MCF 10A (cell line): ENCODE data around the gene PCDHB1. TPM values are rescaled to one million over a fixed set of nuclear protein-coding genes. Genes with fewer than 3 reads are reported as not detected.
"Not testable (repeated sequence)": the region's sequence is repeated elsewhere in the genome, so short reads cannot be mapped to it uniquely, and the experiment has no call there.

Source experiments
- BruUV-seq: library from RNA; stranded (reverse); fragments of 400-500 nt; replicated peaks from 2 replicates; lab custom pipeline; 2021; lab: Mats Ljungman, UMichigan
- CTCF ChIA-PET: fragments of 300-600 bp; sonication (Branson Sonifier 250); formaldehyde crosslinking; extraction: SDS; loops from one replicate; lab custom pipeline; 2021; ENCODE audit warnings: antibody characterized with exemption, inconsistent platforms; lab: Yijun Ruan, JAX
- POLR2A ChIA-PET: fragments of 300-600, 350-650 bp; sonication (Branson Sonifier 250); formaldehyde crosslinking; extraction: SDS; loops from one replicate; lab custom pipeline; 2020; ENCODE audit warnings: antibody characterized with exemption, inconsistent platforms; lab: Yijun Ruan, JAX
- DNase-seq: peaks from one replicate; pipeline ENCODE4 v3.0.0-alpha.2; 2018; ENCODE audit not compliant: unreplicated experiment
- H3K27ac Mint-ChIP-seq: one replicate; pipeline ENCODE4 v1.8.0; 2022; ENCODE audit warnings: mild to moderate bottlenecking, low read depth, mixed read lengths; ENCODE audit not compliant: unreplicated experiment
- H3K27me3 Mint-ChIP-seq: one replicate; pipeline ENCODE4 v1.8.0; 2022; ENCODE audit warnings: mixed read lengths; ENCODE audit not compliant: insufficient read depth, unreplicated experiment
- H3K36me3 Mint-ChIP-seq: one replicate; pipeline ENCODE4 v1.8.0; 2022; ENCODE audit warnings: mild to moderate bottlenecking, moderate library complexity, mixed read lengths; ENCODE audit not compliant: insufficient read depth, unreplicated experiment
- H3K4me1 Mint-ChIP-seq: one replicate; pipeline ENCODE4 v1.8.0; 2022; ENCODE audit warnings: mixed read lengths; ENCODE audit not compliant: insufficient read depth, unreplicated experiment
- H3K4me3 Mint-ChIP-seq: one replicate; pipeline ENCODE4 v1.8.0; 2022; ENCODE audit warnings: mild to moderate bottlenecking, moderate library complexity, mixed read lengths; ENCODE audit not compliant: unreplicated experiment
- H3K9me3 Mint-ChIP-seq: one replicate; pipeline ENCODE4 v1.8.0; 2022; ENCODE audit warnings: mixed read lengths; ENCODE audit not compliant: unreplicated experiment
- intact Hi-C: fragments of 100-400 bp; cut with micrococcal nuclease; formaldehyde crosslinking; loops from 2 replicates; pipeline ENCODE4 v1.14.1; 2022
- total RNA-seq: library from RNA; stranded (reverse); gene quantifications from 2 replicates; pipeline ENCODE4 v1.2.3, GENCODE V29; 2022
- TF ChIP-seq, protein P1 (sequence below): fragments of 200-600 bp; IDR thresholded peaks from one replicate; pipeline ENCODE4 v1.8.0; 2022; ENCODE audit warnings: antibody characterized with exemption, mild to moderate bottlenecking; ENCODE audit not compliant: unreplicated experiment

The PCDHB1 gene
- total RNA-seq, 1 experiment from 2014 or later: not detected

DNA sequence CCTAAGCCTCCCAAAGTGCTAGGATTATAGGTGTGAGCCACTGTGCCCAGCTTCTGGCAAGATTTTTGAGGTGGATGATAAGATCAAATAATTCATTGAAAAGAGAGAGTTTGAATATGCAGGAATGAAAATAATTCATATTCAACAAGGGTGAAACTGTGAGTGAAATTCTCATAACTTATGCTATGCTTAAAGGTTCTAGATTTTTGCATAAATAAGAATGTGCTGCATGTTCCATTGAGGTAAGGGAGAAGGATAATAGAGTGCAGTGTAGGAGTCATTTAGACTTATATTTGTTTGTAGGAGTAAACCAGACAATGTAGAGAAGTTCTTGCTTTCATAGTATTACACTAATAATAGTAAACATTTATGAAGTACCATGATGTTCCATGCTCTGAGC, 31.1 kb downstream of the PCDHB1 start:
- ChIA-PET CTCF (interaction anchor here (0.7 to 1.0 kb wide), 3 partner anchors 33 to 140 kb away, joined by 3 to 4 read pairs (median 3); partner anchors contain the start of gene PCDHB14), POLR2A (no interaction called here)
- no peaks in the 10 kb centered on the region for H3K36me3 Mint-ChIP-seq
- H3K4me3 Mint-ChIP-seq: no peak overlapping the region
- BruUV-seq: no TSS peak
- TF ChIP-seq, protein P1, sequence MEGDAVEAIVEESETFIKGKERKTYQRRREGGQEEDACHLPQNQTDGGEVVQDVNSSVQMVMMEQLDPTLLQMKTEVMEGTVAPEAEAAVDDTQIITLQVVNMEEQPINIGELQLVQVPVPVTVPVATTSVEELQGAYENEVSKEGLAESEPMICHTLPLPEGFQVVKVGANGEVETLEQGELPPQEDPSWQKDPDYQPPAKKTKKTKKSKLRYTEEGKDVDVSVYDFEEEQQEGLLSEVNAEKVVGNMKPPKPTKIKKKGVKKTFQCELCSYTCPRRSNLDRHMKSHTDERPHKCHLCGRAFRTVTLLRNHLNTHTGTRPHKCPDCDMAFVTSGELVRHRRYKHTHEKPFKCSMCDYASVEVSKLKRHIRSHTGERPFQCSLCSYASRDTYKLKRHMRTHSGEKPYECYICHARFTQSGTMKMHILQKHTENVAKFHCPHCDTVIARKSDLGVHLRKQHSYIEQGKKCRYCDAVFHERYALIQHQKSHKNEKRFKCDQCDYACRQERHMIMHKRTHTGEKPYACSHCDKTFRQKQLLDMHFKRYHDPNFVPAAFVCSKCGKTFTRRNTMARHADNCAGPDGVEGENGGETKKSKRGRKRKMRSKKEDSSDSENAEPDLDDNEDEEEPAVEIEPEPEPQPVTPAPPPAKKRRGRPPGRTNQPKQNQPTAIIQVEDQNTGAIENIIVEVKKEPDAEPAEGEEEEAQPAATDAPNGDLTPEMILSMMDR: no peak
- H3K27me3 Mint-ChIP-seq: no peaks in the 10 kb centered on the region
- peaks cover 7% of the 10 kb centered on the region for H3K4me1 Mint-ChIP-seq
- H3K9me3 Mint-ChIP-seq: no peaks in the 10 kb centered on the region
- H3K27ac Mint-ChIP-seq: no peak overlapping the region
- no peak for DNase-seq
- intact Hi-C loops: loop anchor here (10.0 kb wide), 1 partner anchor 333 kb away; the partner anchor contains the start of genes PCDHGA10 and PCDHGB7

GRCh38 chr5:141084487-141084989, 33.4 kb downstream of the PCDHB1 start:
- DNase-seq: peak; percentile 49

GRCh38 chr5:141094481-141095262, 43.5 kb downstream of the PCDHB1 start, which contains the start of gene PCDHB2:
TSS of gene PCDHB2 (plus strand) at chr5:141094615. CDS start at chr5:141094791, 176 bp downstream.
- DNase-seq: peak; percentile 70
- no peaks in the 10 kb centered on the region for H3K27me3 Mint-ChIP-seq
- H3K4me1 Mint-ChIP-seq: no peaks in the 10 kb centered on the region
- H3K36me3 Mint-ChIP-seq: no peaks in the 10 kb centered on the region
- H3K4me3 Mint-ChIP-seq: peak within 1 kb of the TSS; percentile 74
- BruUV-seq: TSS peak; percentile 58
- TF ChIP-seq, protein P1: peak; percentile 58
- H3K9me3 Mint-ChIP-seq: peaks cover 24% of the 10 kb centered on the region
- peak within 1 kb of the TSS; percentile 89 for H3K27ac Mint-ChIP-seq
- ChIA-PET CTCF (interaction anchor here (0.6 to 1.9 kb wide), 5 partner anchors 11 to 469 kb away, joined by 3 to 10 read pairs (median 4); partner anchors contain the start of gene PCDHA11), POLR2A (no interaction called here)
- intact Hi-C loops: loop anchor here (2.0 kb wide), 1 partner anchor 466 kb away; no protein-coding TSS in a partner anchor

More at GRCh38 chr5:141084487-141084989, 33.4 kb downstream of the PCDHB1 start:
- Mint-ChIP-seq H3K27me3 (no peaks in the 10 kb centered on the region), H3K9me3 (no peaks in the 10 kb centered on the region), H3K4me1 (peaks cover 7% of the 10 kb centered on the region), H3K27ac (peak overlapping the region; percentile 84), H3K4me3 (peak overlapping the region; percentile 87), H3K36me3 (no peaks in the 10 kb centered on the region)
- ChIA-PET POLR2A (interaction anchor here (0.6 to 1.0 kb wide), 3 partner anchors 195 to 1284 kb away, joined by 3 to 4 read pairs (median 3); no protein-coding TSS in a partner anchor), CTCF (interaction anchor here (0.7 to 2.4 kb wide), 13 partner anchors 10 to 479 kb away, joined by 3 to 10 read pairs (median 3); partner anchors contain the start of genes PCDHB2 and PCDHB9)
- intact Hi-C loops: loop anchor here (1.0 to 10.0 kb wide), 3 partner anchors 139 to 476 kb away; partner anchors contain the start of genes PCDHB14, PCDHGA10 and PCDHGB7
- BruUV-seq: no TSS peak
- TF ChIP-seq, protein P1: peak; percentile 59

DNA sequence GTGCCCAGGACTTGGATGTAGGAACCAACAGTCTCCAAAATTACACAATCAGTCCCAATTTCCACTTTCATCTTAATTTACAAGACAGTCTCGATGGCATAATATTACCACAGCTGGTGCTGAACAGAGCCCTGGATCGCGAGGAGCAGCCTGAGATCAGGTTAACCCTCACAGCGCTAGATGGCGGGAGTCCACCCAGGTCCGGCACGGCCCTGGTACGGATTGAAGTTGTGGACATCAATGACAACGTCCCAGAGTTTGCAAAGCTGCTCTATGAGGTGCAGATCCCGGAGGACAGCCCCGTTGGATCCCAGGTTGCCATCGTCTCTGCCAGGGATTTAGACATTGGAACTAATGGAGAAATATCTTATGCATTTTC, 44.1 kb downstream of the PCDHB1 start:
- ChIA-PET POLR2A (no interaction called here), CTCF (interaction anchor here (0.7 to 1.9 kb wide), 3 partner anchors 11 to 468 kb away, joined by 4 to 10 read pairs (median 6); partner anchors contain the start of gene PCDHA11)
- Mint-ChIP-seq H3K9me3 (peaks cover 26% of the 10 kb centered on the region), H3K4me3 (peak overlapping the region; percentile 74), H3K4me1 (no peaks in the 10 kb centered on the region), H3K27me3 (no peaks in the 10 kb centered on the region), H3K27ac (peak overlapping the region; percentile 89), H3K36me3 (no peaks in the 10 kb centered on the region)
- BruUV-seq: no TSS peak
- no peak for DNase-seq
- intact Hi-C loops: loop anchor here (2.0 kb wide), 1 partner anchor 466 kb away; no protein-coding TSS in a partner anchor
- TF ChIP-seq, protein P1: no peak

DNA sequence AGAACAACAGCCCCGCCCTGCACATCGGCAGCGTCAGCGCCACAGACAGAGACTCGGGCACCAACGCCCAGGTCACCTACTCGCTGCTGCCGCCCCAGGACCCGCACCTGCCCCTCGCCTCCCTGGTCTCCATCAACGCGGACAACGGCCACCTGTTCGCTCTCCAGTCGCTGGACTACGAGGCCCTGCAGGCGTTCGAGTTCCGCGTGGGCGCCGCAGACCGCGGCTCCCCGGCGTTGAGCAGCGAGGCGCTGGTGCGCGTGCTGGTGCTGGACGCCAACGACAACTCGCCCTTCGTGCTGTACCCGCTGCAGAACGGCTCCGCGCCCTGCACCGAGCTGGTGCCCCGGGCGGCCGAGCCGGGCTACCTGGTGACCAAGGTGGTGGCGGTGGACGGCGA, 45.0 kb downstream of the PCDHB1 start:
- BruUV-seq, POLR2A ChIA-PET, CTCF ChIA-PET, H3K27me3 Mint-ChIP-seq, H3K27ac Mint-ChIP-seq, intact Hi-C loops, H3K36me3 Mint-ChIP-seq, H3K4me3 Mint-ChIP-seq, H3K4me1 Mint-ChIP-seq, DNase-seq: not testable (repeated sequence)
- peaks cover 30% of the 10 kb centered on the region for H3K9me3 Mint-ChIP-seq
